GM18505 (cell line): ENCODE measurements around the gene PHLDB2.

ENCODE experiments used
- ATAC-seq: cut with Tn5 transposase; IDR thresholded peaks from one replicate; pipeline ENCODE4 v1.9.1; 2021; ENCODE audit not compliant: unreplicated experiment
- POLR2A ChIP-seq: IDR thresholded peaks from 4 replicates; pipeline ENCODE4 v1.6.1; 2011; ENCODE audit warnings: borderline replicate concordance; ENCODE audit not compliant: insufficient read depth, insufficient read length; ENCODE audit errors: extremely low read depth

PHLDB2 gene

DNA sequence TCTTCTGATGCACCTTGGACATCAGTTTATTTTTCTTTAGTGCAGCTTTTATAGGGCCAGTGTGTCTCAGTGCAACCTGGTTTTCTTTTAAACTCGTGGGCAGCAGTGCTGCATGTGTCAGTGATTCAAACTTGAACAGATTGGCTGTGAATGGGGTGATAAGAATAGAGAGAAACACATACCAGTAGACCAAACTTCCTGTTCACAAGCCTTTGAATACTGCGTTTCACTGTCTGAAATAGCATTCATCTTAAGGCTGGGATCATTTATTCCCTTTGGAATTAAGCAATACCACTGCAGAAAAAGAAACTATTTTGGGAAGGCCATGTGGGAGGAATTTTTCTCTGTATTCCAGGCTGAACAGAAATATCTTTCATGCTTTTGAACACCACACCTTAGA, 51.7 kb downstream of the PHLDB2 start:
- ATAC-seq = no peak
- TF ChIP-seq POLR2A = no peak

DNA sequence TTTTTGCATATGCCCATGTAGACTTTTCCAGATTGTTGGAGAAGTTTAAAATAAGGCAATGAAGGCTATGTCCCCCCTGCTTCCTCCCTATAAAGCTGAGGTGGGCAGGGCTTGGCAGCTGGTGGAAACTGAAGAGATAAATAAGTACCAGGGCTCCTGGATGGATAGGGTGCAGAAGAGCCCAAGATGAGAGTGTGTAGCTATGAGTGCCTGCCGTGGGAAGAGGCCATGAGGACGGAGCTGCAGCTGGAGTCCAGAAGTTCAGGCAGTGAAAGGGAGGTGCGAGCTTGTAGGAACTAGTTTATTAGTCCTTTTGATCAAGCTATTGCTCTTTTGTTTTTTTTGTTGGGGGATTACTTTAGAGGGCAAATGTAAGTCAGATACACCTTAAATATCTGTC, 52.4 kb downstream of the PHLDB2 start:
- no peak for TF ChIP-seq POLR2A
- ATAC-seq = no peak

DNA sequence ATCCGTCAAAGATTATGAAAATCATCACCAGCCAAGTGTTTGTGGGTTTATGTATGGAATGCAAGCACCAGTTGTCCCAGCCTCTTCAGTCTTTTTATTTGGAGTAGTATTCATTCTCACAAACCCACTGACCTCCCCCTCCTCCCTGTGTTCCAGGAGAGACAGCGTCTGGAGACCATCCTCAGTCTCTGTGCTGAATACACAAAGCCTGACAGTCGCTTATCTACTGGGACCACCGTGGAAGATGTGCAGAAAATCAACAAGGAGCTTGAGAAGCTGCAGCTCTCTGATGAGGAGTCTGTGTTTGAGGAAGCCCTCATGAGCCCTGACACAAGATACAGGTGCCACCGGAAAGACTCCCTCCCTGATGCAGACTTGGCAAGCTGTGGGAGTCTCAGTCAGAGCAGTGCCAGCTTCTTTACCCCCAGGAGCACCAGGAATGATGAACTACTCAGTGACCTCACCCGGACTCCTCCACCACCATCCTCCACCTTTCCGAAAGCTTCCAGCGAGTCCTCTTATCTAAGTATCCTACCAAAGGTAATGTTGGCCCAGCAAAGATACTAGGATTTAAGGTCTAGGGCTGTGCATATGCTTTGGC, 54.2 kb downstream of the PHLDB2 start:
- no peak for TF ChIP-seq POLR2A
- no peak for ATAC-seq

DNA sequence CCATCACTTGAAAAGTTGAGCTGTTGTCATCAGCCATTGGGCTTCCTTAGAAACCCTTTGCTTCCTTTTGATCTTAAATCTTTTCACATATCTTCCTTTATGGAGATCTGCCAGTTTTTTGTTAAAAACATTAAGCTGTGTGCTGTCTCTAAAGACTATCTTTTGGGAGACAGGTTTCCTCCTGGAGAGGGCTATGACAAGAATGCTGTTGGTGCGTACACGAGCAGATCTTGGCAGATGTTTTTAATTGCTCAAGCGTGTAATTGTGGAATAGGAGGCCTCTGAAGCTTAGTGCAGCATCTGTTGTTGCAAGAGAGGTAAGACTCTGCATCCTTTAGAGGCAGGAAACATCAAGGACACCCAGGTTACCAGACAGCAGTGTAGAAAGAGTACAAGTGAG, 56.8 kb downstream of the PHLDB2 start:
- no peak for TF ChIP-seq POLR2A
- ATAC-seq = no peak

DNA sequence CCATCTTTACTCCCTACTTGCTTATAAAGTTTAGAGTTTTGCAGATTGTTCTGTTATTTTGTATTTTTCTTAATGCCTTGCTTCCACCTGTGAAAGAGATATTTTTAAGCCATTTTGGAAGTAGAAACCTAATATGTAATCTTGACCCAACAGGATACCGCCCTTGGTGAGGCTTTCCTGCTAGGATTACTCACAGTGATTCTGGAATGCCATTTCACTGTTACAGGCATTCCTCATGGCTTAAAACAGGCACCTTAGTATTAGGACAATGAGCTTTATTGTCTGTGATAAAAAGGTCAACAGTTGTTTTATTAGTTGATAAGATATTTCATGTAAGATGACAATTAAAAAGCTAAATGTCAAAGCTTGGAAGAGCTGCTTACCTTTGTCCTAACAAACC, 58.2 kb downstream of the PHLDB2 start:
- no peak for ATAC-seq
- TF ChIP-seq POLR2A = no peak

DNA sequence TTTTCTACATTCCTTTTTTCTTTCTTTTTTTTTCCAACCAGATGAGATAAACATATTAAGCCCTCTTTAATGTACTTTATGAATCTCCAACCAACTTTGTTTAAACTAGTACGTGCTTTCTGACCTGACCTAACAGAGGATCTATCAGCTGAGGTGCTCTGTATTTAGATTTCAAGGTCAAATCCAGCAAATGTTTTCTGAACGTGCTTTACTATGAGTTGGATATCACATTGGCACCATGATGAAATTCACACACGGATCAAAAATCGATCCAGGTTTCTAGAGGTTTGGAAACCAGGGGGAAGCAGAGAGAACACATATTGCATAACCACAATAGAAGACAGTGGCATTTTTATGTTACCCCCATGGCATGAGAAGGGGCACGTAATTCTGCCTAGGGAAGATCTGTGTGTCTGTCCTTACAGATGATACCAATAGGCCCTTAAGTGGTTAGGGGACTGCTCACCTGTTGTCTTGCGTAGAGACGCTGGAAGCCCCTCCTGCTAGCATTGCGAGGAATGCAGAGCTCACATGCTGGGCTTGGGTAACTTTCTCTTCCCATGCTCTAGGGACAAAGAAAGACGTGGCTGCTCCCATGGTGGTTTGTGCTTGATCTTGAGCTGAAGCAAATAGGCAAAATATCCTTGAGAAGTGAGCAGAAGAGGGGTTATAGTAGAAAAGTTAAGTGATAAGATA, 60.5 kb downstream of the PHLDB2 start:
- TF ChIP-seq POLR2A = no peak
- ATAC-seq = no peak

DNA sequence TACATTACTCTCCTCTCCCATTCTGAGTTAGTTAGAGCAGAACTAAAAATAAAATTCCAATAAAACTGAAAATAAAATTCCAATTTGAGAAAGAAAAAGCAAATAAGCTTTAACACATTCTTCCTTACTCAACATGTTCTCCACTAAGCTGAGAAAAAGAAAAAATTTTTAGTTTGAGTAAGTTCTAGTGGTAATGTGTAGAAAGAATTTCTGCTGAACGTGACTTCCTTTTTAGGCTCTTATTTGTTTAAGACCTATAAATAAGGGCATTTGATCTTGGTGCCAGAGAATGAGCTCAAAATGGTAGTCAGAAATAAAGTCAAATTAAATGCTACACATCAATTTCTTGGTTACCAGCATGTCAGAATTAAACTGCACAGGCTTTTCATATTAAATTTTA, 62.1 kb downstream of the PHLDB2 start:
- no peak for ATAC-seq
- no peak for TF ChIP-seq POLR2A

DNA sequence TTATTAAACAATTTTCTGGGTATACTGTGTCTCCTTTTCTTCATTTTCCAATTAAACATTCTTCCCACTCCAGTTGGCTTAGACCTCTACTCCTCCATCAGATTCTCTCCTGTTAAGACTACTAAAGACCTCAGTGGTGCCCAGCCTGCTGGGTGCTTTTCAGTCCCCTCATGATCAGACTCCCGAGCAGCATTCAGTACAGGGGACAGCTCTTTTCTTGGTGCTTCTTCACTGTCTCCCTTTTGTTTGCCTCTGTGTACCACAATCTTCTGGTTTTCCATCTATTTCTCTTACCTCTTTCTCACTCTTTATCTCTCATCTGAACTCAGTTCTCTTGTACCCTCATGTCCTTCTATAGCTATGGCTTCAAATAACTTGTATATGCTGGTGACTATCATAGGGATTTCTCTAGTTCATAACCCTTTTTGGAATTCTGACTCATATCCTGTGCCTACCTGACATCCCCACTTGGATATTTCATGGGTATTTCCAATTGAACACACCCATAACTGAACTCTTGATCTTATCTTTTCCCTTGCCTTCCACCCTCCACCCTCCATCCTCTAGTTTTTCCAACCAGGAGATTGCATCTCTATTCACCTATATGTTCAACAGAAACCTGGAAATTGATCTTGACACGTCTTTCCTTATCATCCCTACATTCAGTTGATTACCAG, 64.2 kb downstream of the PHLDB2 start:
- ATAC-seq = no peak
- TF ChIP-seq POLR2A = no peak

DNA sequence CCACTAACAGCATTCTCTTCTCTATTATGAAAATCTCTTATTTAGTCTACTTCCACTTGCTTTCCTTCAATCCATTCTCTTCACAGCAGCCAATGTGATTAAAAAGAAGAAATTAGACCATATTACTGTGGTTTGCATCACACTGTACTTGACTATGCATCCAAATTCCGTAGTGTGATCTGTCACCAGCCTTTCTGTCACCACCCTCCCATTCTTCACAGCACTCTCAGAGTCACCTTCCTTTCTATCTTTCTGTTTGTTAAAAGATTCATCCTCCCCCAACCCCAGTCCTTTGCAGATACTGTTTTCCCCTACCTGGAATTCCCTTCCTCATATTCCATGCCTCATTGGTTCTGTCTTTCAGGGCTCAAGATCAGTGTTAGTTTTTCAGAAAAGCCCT, 64.7 kb downstream of the PHLDB2 start:
- ATAC-seq = no peak
- TF ChIP-seq POLR2A = no peak

DNA sequence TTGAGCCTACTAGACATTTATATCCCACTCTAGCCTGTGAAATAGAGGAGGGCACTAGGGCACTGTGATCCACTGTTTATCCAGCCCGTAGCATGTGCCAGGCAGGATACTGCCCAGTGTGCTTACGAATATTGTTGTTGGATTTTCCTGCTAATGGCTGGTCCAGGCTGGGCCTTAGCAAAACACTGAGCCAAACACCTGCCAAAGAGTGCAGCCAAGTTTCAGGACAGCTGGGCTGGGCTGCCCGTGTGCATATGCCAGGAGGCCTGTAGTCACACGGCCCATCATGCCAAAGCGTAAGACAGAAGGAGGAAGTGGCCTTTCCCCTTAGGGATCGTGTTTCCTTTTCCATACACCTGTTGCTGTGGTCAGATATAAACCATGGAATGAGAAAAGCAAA, 65.2 kb downstream of the PHLDB2 start:
- no peak for ATAC-seq
- TF ChIP-seq POLR2A = no peak

DNA sequence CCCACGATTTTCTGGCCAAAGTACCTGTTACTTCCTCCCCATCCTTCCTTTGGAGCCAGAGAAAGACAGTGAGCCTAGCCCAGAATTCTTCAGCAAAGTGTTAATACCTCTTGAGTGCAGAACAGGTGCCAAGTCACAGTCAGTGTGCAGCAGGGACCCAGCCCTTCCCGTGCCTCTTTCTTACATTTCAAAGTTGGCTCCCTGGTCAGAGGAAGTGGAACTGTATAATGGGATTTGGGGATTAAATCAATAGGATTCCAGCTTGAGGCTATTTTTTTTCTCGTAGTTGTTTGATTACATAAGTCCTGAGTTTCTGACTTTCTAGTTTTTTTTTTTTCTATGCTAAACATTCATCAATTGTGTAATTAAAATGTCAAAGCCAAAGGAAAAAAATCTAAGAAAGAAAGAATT, 67.2 kb downstream of the PHLDB2 start:
- no peak for ATAC-seq
- TF ChIP-seq POLR2A = no peak

DNA sequence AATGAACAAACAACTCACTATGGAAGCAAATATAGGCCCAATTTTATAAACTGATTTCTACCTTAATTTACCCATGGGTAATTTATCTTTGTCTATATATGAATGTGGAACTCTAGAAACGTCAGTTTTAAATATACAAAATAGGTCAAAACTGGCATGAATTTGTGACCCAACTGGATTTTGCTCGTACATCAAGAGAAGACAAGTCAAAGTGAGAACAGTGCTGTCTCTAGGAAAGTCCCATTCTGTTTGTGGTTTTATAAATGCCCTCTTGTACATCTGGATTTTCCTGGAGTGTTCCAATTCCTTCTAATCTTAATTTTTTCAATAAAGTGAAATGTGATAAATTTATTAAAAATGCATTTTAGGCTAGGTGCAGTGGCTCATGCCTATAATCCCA, 69.5 kb downstream of the PHLDB2 start:
- no peak for TF ChIP-seq POLR2A
- no peak for ATAC-seq

DNA sequence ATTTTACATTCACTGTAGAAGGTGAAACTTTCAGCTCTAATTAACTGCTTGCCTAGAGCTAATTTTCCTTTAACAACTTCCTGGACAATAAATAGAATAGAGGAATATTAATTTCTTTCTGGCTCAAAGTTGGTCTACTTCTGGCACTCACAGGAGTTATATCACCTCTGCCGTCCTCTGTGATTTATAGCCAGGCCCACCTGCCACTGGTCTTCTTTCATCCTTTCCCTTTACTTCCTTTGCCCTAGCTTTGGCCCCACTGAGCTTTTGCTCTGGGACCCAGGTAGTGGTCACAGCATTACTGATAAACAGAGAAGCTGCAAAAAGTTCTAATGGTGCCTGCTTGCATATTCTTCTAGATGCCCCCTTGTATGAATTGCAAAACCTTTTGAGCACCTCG, 70.4 kb downstream of the PHLDB2 start:
- ATAC-seq = no peak
- no peak for TF ChIP-seq POLR2A

DNA sequence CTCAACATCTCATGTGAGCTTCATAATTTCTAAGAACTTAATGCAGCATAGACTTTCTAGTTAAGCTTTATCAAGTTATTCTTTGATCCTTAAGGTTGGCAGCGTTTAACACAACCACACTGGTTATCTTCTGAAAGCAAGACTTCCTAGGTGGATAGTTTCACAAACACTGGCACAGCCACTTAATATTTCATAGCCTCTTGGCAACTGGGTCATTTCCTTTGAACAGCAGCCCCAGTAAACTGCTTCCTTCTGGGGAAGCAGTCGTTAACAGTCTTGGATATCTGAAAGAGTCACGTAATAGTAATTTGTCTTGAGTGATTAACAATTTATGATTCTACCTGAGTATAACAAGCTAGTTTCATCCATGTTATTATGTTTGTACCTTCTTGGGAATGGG, 73.9 kb downstream of the PHLDB2 start:
- no peak for TF ChIP-seq POLR2A
- ATAC-seq = no peak
